Uterus (tissue), 2 donors: ENCODE data around the gene AGBL1.

ENCODE experiments used
- CTCF ChIP-seq, 4 experiments: fragments of 200-600 bp in 2 of 4; fragments of 450-650 bp in 2 of 4; sonication (generic) in 2 of 4; IDR thresholded peaks; one replicate each; pipeline ENCODE4 v1.5.1; 2016 to 2019; ENCODE audit warnings: antibody characterized with exemption in 4 of 4, mild to moderate bottlenecking in 2 of 4, moderate library complexity in 1 of 4
- POLR2A ChIP-seq, 2 donors: fragments of 450-650 bp; IDR thresholded peaks; one replicate each; pipeline ENCODE4 v1.6.1; 2016; ENCODE audit warnings: antibody characterized with exemption in 2 of 2, mild to moderate bottlenecking in 1 of 2, moderate library complexity in 1 of 2

- TF ChIP-seq CTCF (IDR thresholded peaks at IDR 0.05): no peak
- no peak for TF ChIP-seq POLR2A (IDR thresholded peaks at IDR 0.05)
Measured at GRCh38 chr15:86894269-86894668, 814.6 kb downstream of the AGBL1 start.
